Tibial artery (tissue), 4 donors: ENCODE data around the gene RUBCN.

ENCODE experiments used
- DNase-seq, 2 donors: peaks; one replicate each; pipeline ENCODE4 v3.0.0-alpha.2; 2019
- H3K27ac ChIP-seq, 2 donors: fragments of 200-600 bp; sonication (generic) in 1 of 2; 1 replicate in 1 of 2; 2 replicates in 1 of 2; pipeline ENCODE4 v1.5.1; 2018 to 2019; ENCODE audit warnings: mild to moderate bottlenecking in 1 of 2
- H3K27me3 ChIP-seq, 2 donors: fragments of 200-600 bp; sonication (generic) in 1 of 2; one replicate each; pipeline versions ENCODE4 v1.5.1 to v1.6.0; 2016 to 2019
- H3K36me3 ChIP-seq, 3 donors: fragments of 200-600 bp; sonication (generic) in 2 of 3; one replicate each; pipeline ENCODE4 v1.5.1; 2016 to 2019; ENCODE audit warnings: mild to moderate bottlenecking in 2 of 3
- H3K4me1 ChIP-seq, 4 donors: fragments of 200-600 bp; sonication (generic) in 2 of 4; 1 replicate in 3 of 4; 2 replicates in 1 of 4; pipeline ENCODE4 v1.5.1; 2016 to 2019
- H3K4me3 ChIP-seq, 2 donors: fragments of 200-600 bp; sonication (generic) in 1 of 2; 1 replicate in 1 of 2; 2 replicates in 1 of 2; pipeline ENCODE4 v1.5.1; 2018 to 2019; ENCODE audit warnings: mild to moderate bottlenecking in 2 of 2
- H3K9me3 ChIP-seq, 3 donors: fragments of 200-600 bp; sonication (generic) in 1 of 3; one replicate each; pipeline ENCODE4 v1.5.1; 2016 to 2019
- CTCF ChIP-seq, 2 experiments: fragments of 200-600 bp in 1 of 2; fragments of 450-650 bp in 1 of 2; IDR thresholded peaks; one replicate each; pipeline ENCODE4 v1.5.1; 2017 to 2019; ENCODE audit warnings: antibody characterized with exemption in 2 of 2, mild to moderate bottlenecking in 1 of 2, moderate library complexity in 1 of 2
- intact Hi-C: fragments of 100-400 bp; cut with DNase I; formaldehyde crosslinking; loops from one replicate; pipeline ENCODE4 v1.15.0; 2023; ENCODE audit warnings: low total_unique reads

The RUBCN gene

GRCh38 chr3:197722734-197723133 is 14.0 kb downstream of the RUBCN start:
- no peaks in the 10 kb centered on the region for H3K27me3 ChIP-seq
- no peak overlapping the region for H3K27ac ChIP-seq
- H3K36me3 ChIP-seq, result peaks cover 0 to 3% (median 0%) of the 10 kb centered on the region in 3 donors
- H3K4me1 ChIP-seq, result peaks cover 0 to 8% (median 0%) of the 10 kb centered on the region in 4 donors
- intact Hi-C loops, result no loop called here
- DNase-seq, result no peak
- no peak overlapping the region for H3K4me3 ChIP-seq
- no peaks in the 10 kb centered on the region for H3K9me3 ChIP-seq
- no peak for TF ChIP-seq CTCF (IDR thresholded peaks at IDR 0.05)

- Histone ChIP-seq H3K36me3 (peaks cover 0 to 14% (median 12%) of the 10 kb centered on the region in 3 donors), H3K4me3 (no peak overlapping the region), H3K27ac (no peak overlapping the region), H3K27me3 (no peaks in the 10 kb centered on the region), H3K4me1 (peaks cover 0 to 8% (median 0%) of the 10 kb centered on the region in 4 donors), H3K9me3 (no peaks in the 10 kb centered on the region)
- DNase-seq, result no peak
- no peak for TF ChIP-seq CTCF (IDR thresholded peaks at IDR 0.05)
- intact Hi-C loops, result no loop called here
Measured at GRCh38 chr3:197720694-197721093, 16.0 kb downstream of the RUBCN start.

- H3K27me3 ChIP-seq, result no peaks in the 10 kb centered on the region
- H3K4me1 ChIP-seq, result peaks cover 0 to 12% (median 2%) of the 10 kb centered on the region in 4 donors
- peaks cover 0 to 14% (median 12%) of the 10 kb centered on the region in 3 donors for H3K36me3 ChIP-seq
- intact Hi-C loops, result no loop called here
- H3K9me3 ChIP-seq, result no peaks in the 10 kb centered on the region
- H3K27ac ChIP-seq, result no peak overlapping the region
- DNase-seq, result no peak
- no peak for TF ChIP-seq CTCF (IDR thresholded peaks at IDR 0.05)
- H3K4me3 ChIP-seq, result no peak overlapping the region
Measured at GRCh38 chr3:197718891-197719290, 17.8 kb downstream of the RUBCN start.

- H3K4me3 ChIP-seq, result no peak overlapping the region
- peak overlapping the region; percentile 80 to 84 for H3K27ac ChIP-seq
- H3K36me3 ChIP-seq, result peaks cover 0 to 14% (median 12%) of the 10 kb centered on the region in 3 donors
- no peaks in the 10 kb centered on the region for H3K9me3 ChIP-seq
- no peak for DNase-seq
- peaks cover 0 to 37% (median 14%) of the 10 kb centered on the region in 4 donors for H3K4me1 ChIP-seq
- no peaks in the 10 kb centered on the region for H3K27me3 ChIP-seq
- intact Hi-C loops, result loop anchor here (5.0 kb wide), 1 partner anchor 38 kb away; no protein-coding TSS in a partner anchor
- TF ChIP-seq CTCF (IDR thresholded peaks at IDR 0.05), result no peak
Measured at GRCh38 chr3:197714251-197714650, 22.5 kb downstream of the RUBCN start.

GRCh38 chr3:197713477-197713822 is 23.3 kb downstream of the RUBCN start:
- intact Hi-C loops, result loop anchor here (5.0 kb wide), 1 partner anchor 39 kb away; no protein-coding TSS in a partner anchor
- Histone ChIP-seq H3K27ac (peak overlapping the region; percentile 80 to 84), H3K4me3 (no peak overlapping the region), H3K27me3 (no peaks in the 10 kb centered on the region), H3K9me3 (no peaks in the 10 kb centered on the region), H3K4me1 (peaks cover 0 to 31% (median 14%) of the 10 kb centered on the region in 4 donors), H3K36me3 (peaks cover 0 to 14% (median 12%) of the 10 kb centered on the region in 3 donors)
- no peak for TF ChIP-seq CTCF (IDR thresholded peaks at IDR 0.05)
- DNase-seq, result no peak
